Measurements from ENCODE around the gene RABGAP1L. TPM values are rescaled to one million over a fixed set of nuclear protein-coding genes. Genes with fewer than 3 reads are reported as not detected.

Gene RABGAP1L
- total and polyA plus RNA-seq, 10 of the 15 experiments (the other 5 are each of a cell fraction or from before 2014, with no cell fraction given): 5.8 to 194 (median 113) TPM

DNA sequence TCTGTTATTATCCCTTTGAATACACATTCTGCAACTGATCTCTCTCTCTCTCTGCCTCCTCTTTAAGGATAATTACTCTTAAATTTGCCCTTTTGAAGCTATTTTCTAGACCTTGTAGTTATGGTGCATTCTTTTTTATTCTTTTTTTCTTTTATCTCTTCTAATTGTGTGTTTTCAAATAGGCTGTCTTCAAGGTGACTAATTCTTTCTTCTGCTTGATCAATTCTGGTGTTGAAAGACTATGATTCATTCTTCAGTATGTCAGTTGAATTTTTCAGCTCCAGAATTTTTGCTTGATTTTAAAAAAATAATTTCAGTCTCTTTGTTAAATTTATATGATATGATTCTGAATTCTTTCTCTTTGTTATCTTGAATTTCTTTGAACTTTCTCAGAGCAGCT lies 192.8 kb downstream of the RABGAP1L start:
- SMC1A ChIA-PET (ENCODE audit: uncharacterized antibody, unreplicated experiment): interaction anchor here (1.7 kb wide), 1 partner anchor 19 kb away, joined by 4 read pairs; no protein-coding TSS in a partner anchor
- FAIRE-seq (no peak), ATAC-seq (no peak), DNase-seq (ENCODE audit: low read depth, low spot score) (no peak)
- H3K79me2 ChIP-seq (ENCODE audit: control insufficient read depth, insufficient read depth, low read length): no peaks in the 10 kb centered on the region; the same call in 1 of the 2 replicates
- H3K27me3 ChIP-seq (replicated peaks in 1 of 2; ENCODE audit: control insufficient read depth in 2 of 2, insufficient read depth in 2 of 2, low read length in 1 of 2): no peaks in the 10 kb centered on the region
- no TSS peak for BruUV-seq (replicated peaks)
- no peaks in the 10 kb centered on the region for H4K20me1 ChIP-seq (ENCODE audit: control insufficient read depth, insufficient read depth)
- no peak overlapping the region for H2AFZ ChIP-seq (ENCODE audit: control insufficient read depth, low read depth, low read length)
- POLR2A ChIA-PET: no interaction called here
- CTCF ChIA-PET: no interaction called here
- H3K4me1 ChIP-seq (ENCODE audit: control insufficient read depth, insufficient read depth, low read length): peaks cover 3% of the 10 kb centered on the region; the same call in 1 of the 2 replicates
- intact Hi-C loops (cut with micrococcal nuclease; ENCODE audit: unreplicated experiment): no loop called here
- H3K4me2 ChIP-seq (ENCODE audit: control insufficient read depth, insufficient read depth): no peak overlapping the region
- H3K4me3 ChIP-seq: no peak overlapping the region
- TF ChIP-seq TAF1 (IDR thresholded peaks at IDR 0.05; ENCODE audit: borderline replicate concordance, low read depth, low read length) (no peak), IKZF2 (IDR thresholded peaks at IDR 0.05) (no peak), NFYB (IDR thresholded peaks at IDR 0.05; ENCODE audit: insufficient read depth, low read depth, low read length) (no peak), MTA2 (IDR thresholded peaks at IDR 0.05; ENCODE audit: low read depth) (no peak), SUZ12 (IDR thresholded peaks at IDR 0.05; ENCODE audit: unreplicated experiment) (no peak), EZH2 (IDR thresholded peaks at IDR 0.05; ENCODE audit: borderline replicate concordance, control insufficient read depth, low read depth, low read length) (no peak), FOS (IDR thresholded peaks at IDR 0.05; ENCODE audit: borderline replicate concordance, extremely low read depth, insufficient read length) (no peak), PKNOX1 (IDR thresholded peaks at IDR 0.05) (no peak), SMC3 (IDR thresholded peaks at IDR 0.05; ENCODE audit: borderline replicate concordance, low read length) (no peak), EGR1 (IDR thresholded peaks at IDR 0.05; ENCODE audit: borderline replicate concordance in 1 of 2, low read depth in 2 of 2, low read length in 2 of 2) (no peak), TCF12 (IDR thresholded peaks at IDR 0.05; ENCODE audit: low read depth, low read length) (no peak), CHD1 (IDR thresholded peaks at IDR 0.05; ENCODE audit: low read depth, low read length) (no peak)
- TF ChIP-seq, protein P1, sequence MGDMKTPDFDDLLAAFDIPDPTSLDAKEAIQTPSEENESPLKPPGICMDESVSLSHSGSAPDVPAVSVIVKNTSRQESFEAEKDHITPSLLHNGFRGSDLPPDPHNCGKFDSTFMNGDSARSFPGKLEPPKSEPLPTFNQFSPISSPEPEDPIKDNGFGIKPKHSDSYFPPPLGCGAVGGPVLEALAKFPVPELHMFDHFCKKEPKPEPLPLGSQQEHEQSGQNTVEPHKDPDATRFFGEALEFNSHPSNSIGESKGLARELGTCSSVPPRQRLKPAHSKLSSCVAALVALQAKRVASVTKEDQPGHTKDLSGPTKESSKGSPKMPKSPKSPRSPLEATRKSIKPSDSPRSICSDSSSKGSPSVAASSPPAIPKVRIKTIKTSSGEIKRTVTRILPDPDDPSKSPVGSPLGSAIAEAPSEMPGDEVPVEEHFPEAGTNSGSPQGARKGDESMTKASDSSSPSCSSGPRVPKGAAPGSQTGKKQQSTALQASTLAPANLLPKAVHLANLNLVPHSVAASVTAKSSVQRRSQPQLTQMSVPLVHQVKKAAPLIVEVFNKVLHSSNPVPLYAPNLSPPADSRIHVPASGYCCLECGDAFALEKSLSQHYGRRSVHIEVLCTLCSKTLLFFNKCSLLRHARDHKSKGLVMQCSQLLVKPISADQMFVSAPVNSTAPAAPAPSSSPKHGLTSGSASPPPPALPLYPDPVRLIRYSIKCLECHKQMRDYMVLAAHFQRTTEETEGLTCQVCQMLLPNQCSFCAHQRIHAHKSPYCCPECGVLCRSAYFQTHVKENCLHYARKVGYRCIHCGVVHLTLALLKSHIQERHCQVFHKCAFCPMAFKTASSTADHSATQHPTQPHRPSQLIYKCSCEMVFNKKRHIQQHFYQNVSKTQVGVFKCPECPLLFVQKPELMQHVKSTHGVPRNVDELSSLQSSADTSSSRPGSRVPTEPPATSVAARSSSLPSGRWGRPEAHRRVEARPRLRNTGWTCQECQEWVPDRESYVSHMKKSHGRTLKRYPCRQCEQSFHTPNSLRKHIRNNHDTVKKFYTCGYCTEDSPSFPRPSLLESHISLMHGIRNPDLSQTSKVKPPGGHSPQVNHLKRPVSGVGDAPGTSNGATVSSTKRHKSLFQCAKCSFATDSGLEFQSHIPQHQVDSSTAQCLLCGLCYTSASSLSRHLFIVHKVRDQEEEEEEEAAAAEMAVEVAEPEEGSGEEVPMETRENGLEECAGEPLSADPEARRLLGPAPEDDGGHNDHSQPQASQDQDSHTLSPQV (IDR thresholded peaks at IDR 0.05): no peak
- TF ChIP-seq, protein P2, sequence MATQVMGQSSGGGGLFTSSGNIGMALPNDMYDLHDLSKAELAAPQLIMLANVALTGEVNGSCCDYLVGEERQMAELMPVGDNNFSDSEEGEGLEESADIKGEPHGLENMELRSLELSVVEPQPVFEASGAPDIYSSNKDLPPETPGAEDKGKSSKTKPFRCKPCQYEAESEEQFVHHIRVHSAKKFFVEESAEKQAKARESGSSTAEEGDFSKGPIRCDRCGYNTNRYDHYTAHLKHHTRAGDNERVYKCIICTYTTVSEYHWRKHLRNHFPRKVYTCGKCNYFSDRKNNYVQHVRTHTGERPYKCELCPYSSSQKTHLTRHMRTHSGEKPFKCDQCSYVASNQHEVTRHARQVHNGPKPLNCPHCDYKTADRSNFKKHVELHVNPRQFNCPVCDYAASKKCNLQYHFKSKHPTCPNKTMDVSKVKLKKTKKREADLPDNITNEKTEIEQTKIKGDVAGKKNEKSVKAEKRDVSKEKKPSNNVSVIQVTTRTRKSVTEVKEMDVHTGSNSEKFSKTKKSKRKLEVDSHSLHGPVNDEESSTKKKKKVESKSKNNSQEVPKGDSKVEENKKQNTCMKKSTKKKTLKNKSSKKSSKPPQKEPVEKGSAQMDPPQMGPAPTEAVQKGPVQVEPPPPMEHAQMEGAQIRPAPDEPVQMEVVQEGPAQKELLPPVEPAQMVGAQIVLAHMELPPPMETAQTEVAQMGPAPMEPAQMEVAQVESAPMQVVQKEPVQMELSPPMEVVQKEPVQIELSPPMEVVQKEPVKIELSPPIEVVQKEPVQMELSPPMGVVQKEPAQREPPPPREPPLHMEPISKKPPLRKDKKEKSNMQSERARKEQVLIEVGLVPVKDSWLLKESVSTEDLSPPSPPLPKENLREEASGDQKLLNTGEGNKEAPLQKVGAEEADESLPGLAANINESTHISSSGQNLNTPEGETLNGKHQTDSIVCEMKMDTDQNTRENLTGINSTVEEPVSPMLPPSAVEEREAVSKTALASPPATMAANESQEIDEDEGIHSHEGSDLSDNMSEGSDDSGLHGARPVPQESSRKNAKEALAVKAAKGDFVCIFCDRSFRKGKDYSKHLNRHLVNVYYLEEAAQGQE (IDR thresholded peaks at IDR 0.05; ENCODE audit: low read depth, low read length): no peak
- TF ChIP-seq, protein P3, sequence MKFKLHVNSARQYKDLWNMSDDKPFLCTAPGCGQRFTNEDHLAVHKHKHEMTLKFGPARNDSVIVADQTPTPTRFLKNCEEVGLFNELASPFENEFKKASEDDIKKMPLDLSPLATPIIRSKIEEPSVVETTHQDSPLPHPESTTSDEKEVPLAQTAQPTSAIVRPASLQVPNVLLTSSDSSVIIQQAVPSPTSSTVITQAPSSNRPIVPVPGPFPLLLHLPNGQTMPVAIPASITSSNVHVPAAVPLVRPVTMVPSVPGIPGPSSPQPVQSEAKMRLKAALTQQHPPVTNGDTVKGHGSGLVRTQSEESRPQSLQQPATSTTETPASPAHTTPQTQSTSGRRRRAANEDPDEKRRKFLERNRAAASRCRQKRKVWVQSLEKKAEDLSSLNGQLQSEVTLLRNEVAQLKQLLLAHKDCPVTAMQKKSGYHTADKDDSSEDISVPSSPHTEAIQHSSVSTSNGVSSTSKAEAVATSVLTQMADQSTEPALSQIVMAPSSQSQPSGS (IDR thresholded peaks at IDR 0.05; ENCODE audit: low read length): no peak
- H3K9ac ChIP-seq (ENCODE audit: control insufficient read depth, insufficient read depth, low read length): no peak overlapping the region
- H3K27ac ChIP-seq (ENCODE audit: control insufficient read depth, insufficient read depth): no peak overlapping the region
- no peaks in the 10 kb centered on the region; a peak in 1 of 4 replicates for H3K36me3 ChIP-seq (ENCODE audit: control insufficient read depth in 2 of 2, insufficient read depth in 2 of 2, low read length in 1 of 2)
- H3K9me3 ChIP-seq (replicated peaks; ENCODE audit: control insufficient read depth, insufficient read depth, low read length): no peaks in the 10 kb centered on the region; the same call in 2 of the 3 replicates
- RAD21 ChIA-PET (ENCODE audit: unreplicated experiment): no interaction called here
- in situ Hi-C loops (cut with MboI): no loop called here

Data from GM12878 (cell line).